GM21529 (cell line): Measurements from ENCODE around the gene TAF11L13.

Experiments
- ATAC-seq: cut with Tn5 transposase; IDR thresholded peaks from one replicate; pipeline ENCODE4 v1.9.1; 2021; ENCODE audit not compliant: unreplicated experiment

Gene TAF11L13

GRCh38 chr5:17678751-17679324, 47.0 kb downstream of the TAF11L13 start:
- no peak for ATAC-seq

GRCh38 chr5:17679597-17680203, 47.8 kb downstream of the TAF11L13 start:
- no peak for ATAC-seq

- no peak for ATAC-seq
Measured at GRCh38 chr5:17680737-17681136, 48.8 kb downstream of the TAF11L13 start.
